ENCODE measurements around the gene CNTNAP5. TPM values are rescaled to one million over a fixed set of nuclear protein-coding genes. Genes with fewer than 3 reads are reported as not detected.

CNTNAP5 gene
- total and polyA plus RNA-seq, 2 of the 8 experiments (the other 6 are each of a cell fraction or from before 2014, with no cell fraction given), result 0.11 to 0.76 TPM

GRCh38 chr2:124538549-124538948 is 513.5 kb downstream of the CNTNAP5 start (continued):
- no peak for TF ChIP-seq CTCF (IDR thresholded peaks at IDR 0.05; ENCODE audit: control extremely low read depth in 1 of 3, insufficient read depth in 1 of 3, low read depth in 1 of 3, low read length in 3 of 3)
- TF ChIP-seq CREB1 (IDR thresholded peaks at IDR 0.05), result no peak
- no peak for TF ChIP-seq GTF2F1 (IDR thresholded peaks at IDR 0.05; ENCODE audit: borderline replicate concordance, low read depth, low read length)

Data from H1 (cell line).